SK-N-SH treated with all-trans-retinoic acid at 6 μM for 48 hours (cell line): ENCODE measurements around the gene TGM1.

Source experiments
- ATAC-seq: fragments of 200-7000 bp; cut with Tn5 transposase; 3 replicates; pipeline ENCODE4 v1.9.1; 2020; ENCODE audit warnings: mild to moderate bottlenecking, moderate library complexity
- BACH2 ChIP-seq: fragments of 250-450 bp; sonication (Bioruptor Pico); IDR thresholded peaks from 2 replicates; pipeline ENCODE4 v1.9.0; 2021; ENCODE audit warnings: mild to moderate bottlenecking, borderline replicate concordance
- CSRNP3 ChIP-seq: fragments of 250-450 bp; sonication (Bioruptor Pico); IDR thresholded peaks from 2 replicates; pipeline ENCODE4 v1.5.1; 2021; ENCODE audit warnings: mild to moderate bottlenecking, moderate library complexity
- GLIS3 ChIP-seq: fragments of 250-450 bp; sonication (Bioruptor Pico); IDR thresholded peaks from 2 replicates; pipeline ENCODE4 v1.5.0; 2020; ENCODE audit warnings: mild to moderate bottlenecking, moderate library complexity
- ISL1 ChIP-seq: fragments of 250-450 bp; sonication (Bioruptor Pico); IDR thresholded peaks from 2 replicates; pipeline ENCODE4 v2.1.2; 2022; ENCODE audit warnings: mild to moderate bottlenecking, moderate library complexity
- POU6F1 ChIP-seq: fragments of 250-450 bp; sonication (Bioruptor Pico); IDR thresholded peaks from 2 replicates; pipeline ENCODE4 v1.8.0; 2021; ENCODE audit warnings: low read depth, mild to moderate bottlenecking, moderate library complexity, borderline replicate concordance
- PPARA ChIP-seq: fragments of 250-450 bp; sonication (Bioruptor Pico); IDR thresholded peaks from 2 replicates; pipeline ENCODE4 v1.5.0; 2020; ENCODE audit warnings: mild to moderate bottlenecking, borderline replicate concordance
- RARB ChIP-seq: fragments of 250-450 bp; sonication (Bioruptor Pico); IDR thresholded peaks from 2 replicates; pipeline ENCODE4 v1.8.0; 2021; ENCODE audit warnings: mild to moderate bottlenecking, moderate library complexity
- SNAI2 ChIP-seq: fragments of 250-450 bp; sonication (Bioruptor Pico); IDR thresholded peaks from 2 replicates; pipeline ENCODE4 v1.5.0; 2020; ENCODE audit warnings: mild to moderate bottlenecking, moderate library complexity
- TCF4 ChIP-seq: fragments of 250-450 bp; sonication (Bioruptor Pico); IDR thresholded peaks from 2 replicates; pipeline ENCODE4 v1.8.0; 2021; ENCODE audit warnings: mild to moderate bottlenecking, moderate library complexity, borderline replicate concordance
- TOX ChIP-seq: fragments of 250-450 bp; sonication (Bioruptor Pico); IDR thresholded peaks from 2 replicates; pipeline ENCODE4 v1.8.0; 2021; ENCODE audit warnings: mild to moderate bottlenecking, moderate library complexity, borderline replicate concordance
- TSHZ2 ChIP-seq: fragments of 250-450 bp; sonication (Bioruptor Pico); IDR thresholded peaks from 2 replicates; pipeline ENCODE4 v1.5.0; 2020; ENCODE audit warnings: mild to moderate bottlenecking, moderate library complexity
- ZC3H10 ChIP-seq: fragments of 250-450 bp; sonication (Bioruptor Pico); IDR thresholded peaks from 2 replicates; pipeline ENCODE4 v1.5.1; 2021; ENCODE audit warnings: mild to moderate bottlenecking, moderate library complexity
- ZFP3 ChIP-seq: fragments of 250-450 bp; sonication (Bioruptor Pico); IDR thresholded peaks from 2 replicates; pipeline ENCODE4 v1.5.0; 2020; ENCODE audit warnings: mild to moderate bottlenecking, moderate library complexity
- ZNF565 ChIP-seq: fragments of 450-650 bp; formaldehyde crosslinking; conservative IDR thresholded peaks from 2 replicates; pipeline ENCODE4 v1.5.0; 2020; ENCODE audit warnings: low read depth, mild to moderate bottlenecking, moderate library complexity
- ZNF70 ChIP-seq: fragments of 450-650 bp; formaldehyde crosslinking; IDR thresholded peaks from 2 replicates; pipeline ENCODE4 v1.5.0; 2020; ENCODE audit warnings: mild to moderate bottlenecking, moderate library complexity
- TF ChIP-seq, protein P1 (sequence below): fragments of 250-450 bp; sonication (Bioruptor Pico); IDR thresholded peaks from 2 replicates; pipeline ENCODE4 v1.8.0; 2020; ENCODE audit warnings: mild to moderate bottlenecking, moderate library complexity, borderline replicate concordance
- TF ChIP-seq, protein P2 (sequence below): fragments of 250-450 bp; sonication (Bioruptor Pico); IDR thresholded peaks from 2 replicates; pipeline ENCODE4 v1.5.1; 2020; ENCODE audit warnings: low read depth, mild to moderate bottlenecking, moderate library complexity

Gene TGM1

DNA sequence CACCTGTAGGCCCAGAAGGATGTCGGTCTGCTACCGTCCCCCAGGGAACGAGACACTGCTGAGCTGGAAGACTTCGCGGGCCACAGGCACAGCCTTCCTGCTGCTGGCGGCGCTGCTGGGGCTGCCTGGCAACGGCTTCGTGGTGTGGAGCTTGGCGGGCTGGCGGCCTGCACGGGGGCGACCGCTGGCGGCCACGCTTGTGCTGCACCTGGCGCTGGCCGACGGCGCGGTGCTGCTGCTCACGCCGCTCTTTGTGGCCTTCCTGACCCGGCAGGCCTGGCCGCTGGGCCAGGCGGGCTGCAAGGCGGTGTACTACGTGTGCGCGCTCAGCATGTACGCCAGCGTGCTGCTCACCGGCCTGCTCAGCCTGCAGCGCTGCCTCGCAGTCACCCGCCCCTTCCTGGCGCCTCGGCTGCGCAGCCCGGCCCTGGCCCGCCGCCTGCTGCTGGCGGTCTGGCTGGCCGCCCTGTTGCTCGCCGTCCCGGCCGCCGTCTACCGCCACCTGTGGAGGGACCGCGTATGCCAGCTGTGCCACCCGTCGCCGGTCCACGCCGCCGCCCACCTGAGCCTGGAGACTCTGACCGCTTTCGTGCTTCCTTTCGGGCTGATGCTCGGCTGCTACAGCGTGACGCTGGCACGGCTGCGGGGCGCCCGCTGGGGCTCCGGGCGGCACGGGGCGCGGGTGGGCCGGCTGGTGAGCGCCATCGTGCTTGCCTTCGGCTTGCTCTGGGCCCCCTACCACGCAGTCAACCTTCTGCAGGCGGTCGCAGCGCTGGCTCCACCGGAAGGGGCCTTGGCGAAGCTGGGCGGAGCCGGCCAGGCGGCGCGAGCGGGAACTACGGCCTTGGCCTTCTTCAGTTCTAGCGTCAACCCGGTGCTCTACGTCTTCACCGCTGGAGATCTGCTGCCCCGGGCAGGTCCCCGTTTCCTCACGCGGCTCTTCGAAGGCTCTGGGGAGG, 47.9 kb upstream of the TGM1 start, which contains the start of gene LTB4R:
Gene LTB4R (plus strand): TSS at position 857 of the 959 bp plus-strand sequence. CDS start 4,150 bp downstream, outside the sequence.
- no peak for ATAC-seq
- TF ChIP-seq, protein P1, sequence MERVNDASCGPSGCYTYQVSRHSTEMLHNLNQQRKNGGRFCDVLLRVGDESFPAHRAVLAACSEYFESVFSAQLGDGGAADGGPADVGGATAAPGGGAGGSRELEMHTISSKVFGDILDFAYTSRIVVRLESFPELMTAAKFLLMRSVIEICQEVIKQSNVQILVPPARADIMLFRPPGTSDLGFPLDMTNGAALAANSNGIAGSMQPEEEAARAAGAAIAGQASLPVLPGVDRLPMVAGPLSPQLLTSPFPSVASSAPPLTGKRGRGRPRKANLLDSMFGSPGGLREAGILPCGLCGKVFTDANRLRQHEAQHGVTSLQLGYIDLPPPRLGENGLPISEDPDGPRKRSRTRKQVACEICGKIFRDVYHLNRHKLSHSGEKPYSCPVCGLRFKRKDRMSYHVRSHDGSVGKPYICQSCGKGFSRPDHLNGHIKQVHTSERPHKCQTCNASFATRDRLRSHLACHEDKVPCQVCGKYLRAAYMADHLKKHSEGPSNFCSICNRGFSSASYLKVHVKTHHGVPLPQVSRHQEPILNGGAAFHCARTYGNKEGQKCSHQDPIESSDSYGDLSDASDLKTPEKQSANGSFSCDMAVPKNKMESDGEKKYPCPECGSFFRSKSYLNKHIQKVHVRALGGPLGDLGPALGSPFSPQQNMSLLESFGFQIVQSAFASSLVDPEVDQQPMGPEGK, result no peak
- TF ChIP-seq ZFP3 (CRISPR knock-in tag) (no peak), TSHZ2 (CRISPR knock-in tag) (no peak), ISL1 (no peak), ZNF70 (CRISPR knock-in tag) (no peak), TOX (no peak), CSRNP3 (CRISPR knock-in tag) (no peak), BACH2 (no peak), SNAI2 (no peak), GLIS3 (CRISPR knock-in tag) (no peak), ZNF565 (CRISPR knock-in tag) (no peak), RARB (CRISPR knock-in tag) (no peak), PPARA (no peak), POU6F1 (no peak)

DNA sequence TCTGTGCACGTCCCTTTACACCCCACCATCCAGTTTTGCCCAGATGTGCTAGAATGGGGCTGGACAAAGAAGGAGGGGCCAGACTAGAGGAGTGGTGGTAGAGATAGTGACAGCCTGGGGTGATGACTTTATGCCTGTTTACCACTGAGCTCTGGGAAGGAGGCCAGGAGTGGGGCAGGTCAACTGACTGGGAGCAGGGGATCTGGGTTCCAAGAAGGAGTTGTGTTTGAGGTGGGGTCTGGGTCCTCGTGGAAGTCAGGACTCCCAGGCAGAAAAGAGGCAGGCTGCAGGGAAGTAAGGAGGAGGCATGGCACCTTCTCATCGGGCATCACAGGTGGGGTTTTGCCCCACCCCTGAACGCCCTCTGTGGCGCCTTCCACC, 47.3 kb upstream of the TGM1 start:
- ATAC-seq, result no peak
- TF ChIP-seq, protein P2, sequence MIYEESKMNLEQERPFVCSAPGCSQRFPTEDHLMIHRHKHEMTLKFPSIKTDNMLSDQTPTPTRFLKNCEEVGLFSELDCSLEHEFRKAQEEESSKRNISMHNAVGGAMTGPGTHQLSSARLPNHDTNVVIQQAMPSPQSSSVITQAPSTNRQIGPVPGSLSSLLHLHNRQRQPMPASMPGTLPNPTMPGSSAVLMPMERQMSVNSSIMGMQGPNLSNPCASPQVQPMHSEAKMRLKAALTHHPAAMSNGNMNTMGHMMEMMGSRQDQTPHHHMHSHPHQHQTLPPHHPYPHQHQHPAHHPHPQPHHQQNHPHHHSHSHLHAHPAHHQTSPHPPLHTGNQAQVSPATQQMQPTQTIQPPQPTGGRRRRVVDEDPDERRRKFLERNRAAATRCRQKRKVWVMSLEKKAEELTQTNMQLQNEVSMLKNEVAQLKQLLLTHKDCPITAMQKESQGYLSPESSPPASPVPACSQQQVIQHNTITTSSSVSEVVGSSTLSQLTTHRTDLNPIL (CRISPR knock-in tag), result no peak
- TF ChIP-seq GLIS3 (CRISPR knock-in tag) (no peak), POU6F1 (no peak), ZC3H10 (CRISPR knock-in tag) (no peak)

DNA sequence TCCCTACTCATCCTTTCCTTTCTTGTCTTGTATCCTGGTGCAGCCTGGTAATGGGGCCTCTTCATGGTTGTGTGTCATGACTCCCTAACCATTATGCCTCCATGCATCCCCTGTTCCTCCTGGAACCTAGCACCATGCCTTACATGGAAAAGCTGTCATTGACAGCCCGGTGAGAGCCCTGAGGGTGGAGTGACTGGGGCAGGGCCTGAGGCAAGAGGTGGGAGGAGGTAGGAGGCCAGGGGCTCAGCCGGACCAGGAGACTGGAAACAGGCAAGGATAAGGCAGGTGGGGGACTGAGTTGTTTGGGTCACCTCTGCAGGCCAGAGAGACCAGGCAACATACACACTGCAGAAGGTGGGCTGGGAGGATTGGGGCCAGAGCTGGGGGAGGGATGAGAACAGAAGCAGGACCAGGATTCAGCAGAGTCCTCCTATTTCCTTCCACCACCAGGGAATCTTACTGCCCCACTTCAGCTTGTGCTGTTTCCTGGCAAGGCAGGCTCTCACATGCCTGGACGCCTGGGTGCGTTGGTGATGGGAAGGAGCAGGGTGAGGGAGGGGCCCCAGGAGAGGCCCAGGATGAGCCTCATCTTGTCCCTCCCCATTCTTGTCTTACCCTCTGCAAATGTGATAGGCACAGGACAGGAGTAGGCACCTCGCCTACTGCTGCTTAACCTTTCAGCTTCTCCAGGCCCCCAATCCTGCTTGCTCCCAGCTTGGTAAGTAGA, 46.7 kb upstream of the TGM1 start, which contains the start of gene LTB4R2:
Gene LTB4R2 (plus strand): TSS at position 603 of the 727 bp plus-strand sequence. CDS start 525 bp downstream, outside the sequence.
- TF ChIP-seq BACH2 (no peak), TCF4 (no peak), POU6F1 (no peak), CSRNP3 (CRISPR knock-in tag) (no peak), ZC3H10 (CRISPR knock-in tag) (no peak)
- TF ChIP-seq, protein P2 (CRISPR knock-in tag), result no peak
- no peak for ATAC-seq
